Endothelial cell of umbilical vein (primary cell): ENCODE measurements around the gene ZC3H7A. TPM values are rescaled to one million over a fixed set of nuclear protein-coding genes. Genes with fewer than 3 reads are reported as not detected.

Experiments
- BruUV-seq: library from RNA; stranded (reverse); fragments of 400-500 nt; replicated peaks from 2 replicates; lab custom pipeline; 2021; lab: Mats Ljungman, UMichigan
- CTCF ChIA-PET: fragments of 300-600, 350-600 bp; sonication (Branson Sonifier 250); formaldehyde crosslinking; loops from one replicate; lab custom pipeline; 2021; ENCODE audit warnings: antibody characterized with exemption, inconsistent platforms; lab: Charles Lee
- POLR2A ChIA-PET: fragments of 300-600, 350-600 bp; sonication (Branson Sonifier 250); formaldehyde crosslinking; loops from one replicate; lab custom pipeline; 2021; ENCODE audit warnings: antibody characterized with exemption, inconsistent platforms; lab: Charles Lee
- DNase-seq: peaks from one replicate; pipeline ENCODE4 v3.0.0-alpha.2; 2011; ENCODE audit warnings: low read depth, low spot score
- FAIRE-seq: peaks from 2 replicates; lab custom pipeline; 2011; peaks lifted over from hg19 to GRCh38; lab: Jason Lieb, UNC
- H2AFZ ChIP-seq: 2 replicates; pipeline ENCODE4 v1.6.0; 2012; ENCODE audit warnings: low read depth, low read length, control low read depth, inconsistent platforms
- H3K27ac ChIP-seq: 2 replicates; pipeline ENCODE4 v1.5.1; 2011; ENCODE audit warnings: low read depth, mild to moderate bottlenecking, control low read depth, low read length, moderate library complexity; ENCODE audit not compliant: insufficient read depth
- H3K27me3 ChIP-seq, 2 experiments: 2 replicates each; pipeline versions ENCODE4 v1.6.0 to v1.6.1; 2011; ENCODE audit warnings: low read length in 2 of 2, mixed read lengths in 1 of 2; ENCODE audit not compliant: control insufficient read depth in 2 of 2, insufficient read depth in 2 of 2
- H3K36me3 ChIP-seq, 2 experiments: 2 replicates in 1 of 2; 3 replicates in 1 of 2; pipeline ENCODE4 v1.5.1; 2011; ENCODE audit warnings: low read length in 2 of 2, mild to moderate bottlenecking in 1 of 2, moderate library complexity in 1 of 2; ENCODE audit not compliant: control insufficient read depth in 2 of 2, insufficient read depth in 2 of 2; ENCODE audit errors: extremely low read depth in 1 of 2
- H3K4me1 ChIP-seq: 3 replicates; pipeline ENCODE4 v1.5.1; 2011; ENCODE audit warnings: mild to moderate bottlenecking, low read length; ENCODE audit not compliant: control insufficient read depth, insufficient read depth; ENCODE audit errors: extremely low read depth
- H3K4me2 ChIP-seq: 2 replicates; pipeline ENCODE4 v1.6.1; 2011; ENCODE audit warnings: low read length, control low read depth, mixed read lengths; ENCODE audit not compliant: insufficient read depth
- H3K4me3 ChIP-seq, 3 experiments: fragments of 200-600 bp in 1 of 3; sonication (generic), shearing (Covaris generic) in 1 of 3; replicated peaks in 1 of 3; 2 replicates each; pipeline ENCODE4 v1.5.1; 2011 to 2016; ENCODE audit warnings: control low read depth in 3 of 3, low read length in 3 of 3, mild to moderate bottlenecking in 2 of 3, inconsistent platforms in 1 of 3, low read depth in 1 of 3, moderate library complexity in 1 of 3; ENCODE audit not compliant: insufficient read depth in 1 of 3
- H3K79me2 ChIP-seq: 2 replicates; pipeline ENCODE4 v1.6.0; 2012; ENCODE audit warnings: low read length, inconsistent platforms; ENCODE audit not compliant: control insufficient read depth, insufficient read depth
- H3K9ac ChIP-seq: replicated peaks from 2 replicates; pipeline ENCODE3; 2011; ENCODE audit warnings: low read length, control low read depth; ENCODE audit not compliant: insufficient read depth; ENCODE audit errors: extremely low read depth
- H3K9me1 ChIP-seq: replicated peaks from 3 replicates; pipeline ENCODE4 v1.6.0; 2011; ENCODE audit warnings: mild to moderate bottlenecking, low read length; ENCODE audit not compliant: control insufficient read depth, insufficient read depth; ENCODE audit errors: extremely low read depth
- H3K9me3 ChIP-seq: replicated peaks from 2 replicates; pipeline ENCODE4 v1.5.1; 2012; ENCODE audit warnings: low read length, inconsistent platforms; ENCODE audit not compliant: control insufficient read depth, insufficient read depth
- H4K20me1 ChIP-seq: replicated peaks from 2 replicates; pipeline ENCODE3; 2011; ENCODE audit warnings: mild to moderate bottlenecking, low read length; ENCODE audit not compliant: control insufficient read depth, insufficient read depth; ENCODE audit errors: extremely low read depth
- EZH2 ChIP-seq: IDR thresholded peaks from 2 replicates; pipeline ENCODE4 v1.6.1; 2012; ENCODE audit warnings: borderline replicate concordance, low read depth, mild to moderate bottlenecking, moderate library complexity, low read length, inconsistent platforms; ENCODE audit not compliant: severe bottlenecking
- FOS ChIP-seq: IDR thresholded peaks from 2 replicates; pipeline ENCODE4 v1.6.1; 2011; ENCODE audit warnings: mild to moderate bottlenecking, low read length, moderate library complexity, borderline replicate concordance; ENCODE audit not compliant: insufficient read depth
- GATA2 ChIP-seq: IDR thresholded peaks from 2 replicates; pipeline ENCODE4 v1.7.0; 2011; ENCODE audit warnings: low read depth, mild to moderate bottlenecking, moderate library complexity, mixed read lengths, low read length; ENCODE audit not compliant: insufficient read length, insufficient read depth
- JUN ChIP-seq: IDR thresholded peaks from 2 replicates; pipeline ENCODE4 v1.6.1; 2011; ENCODE audit warnings: borderline replicate concordance, low read depth; ENCODE audit not compliant: insufficient read length, insufficient read depth
- MYC ChIP-seq: IDR thresholded peaks from one replicate; pipeline ENCODE4 v1.6.1; 2011; ENCODE audit warnings: mild to moderate bottlenecking, low read depth, low read length
- POLR2A ChIP-seq: IDR thresholded peaks from 2 replicates; pipeline ENCODE4 v1.6.1; 2012; ENCODE audit warnings: low read depth, mild to moderate bottlenecking, control low read depth, low read length
- POLR2AphosphoS5 ChIP-seq: IDR thresholded peaks from 2 replicates; pipeline ENCODE4 v1.6.1; 2012; ENCODE audit warnings: low read depth, mild to moderate bottlenecking, control low read depth, low read length, moderate library complexity; ENCODE audit not compliant: insufficient read depth
- dilution Hi-C: fragments of 300-500 bp; cut with MboI; formaldehyde crosslinking; loops from one replicate; pipeline ENCODE4 v1.15.0; 2019; ENCODE audit warnings: low sequenced_read_pairs; ENCODE audit not compliant: extremely low pct_ligation_motif_present
- intact Hi-C: fragments of 100-400 bp; cut with micrococcal nuclease; formaldehyde crosslinking; loops from one replicate; pipeline ENCODE4 v1.10.0; 2022
- polyA plus RNA-seq, 4 experiments: library from polyadenylated mRNA; depleted of rRNA in 3 of 4; stranded (reverse) in 3 of 4; unstranded in 1 of 4; fragments of >200 nt; gene quantifications; 2 replicates each; pipeline versions ENCODE4 v1.2.1 to v1.2.3, GENCODE V29; 2011 to 2012; ENCODE audit warnings: missing spikeins in 1 of 4
- total RNA-seq: library from RNA; stranded (reverse); gene quantifications from 2 replicates; pipeline ENCODE4 v1.2.3, GENCODE V29; 2021
- TF ChIP-seq, protein P1 (sequence below), 2 donors: IDR thresholded peaks; 1 replicate in 1 of 2; 2 replicates in 1 of 2; pipeline ENCODE4 v1.5.1; 2011; ENCODE audit warnings: low read length in 2 of 2, mild to moderate bottlenecking in 2 of 2, moderate library complexity in 2 of 2, control low read depth in 1 of 2, inconsistent platforms in 1 of 2, low read depth in 1 of 2; ENCODE audit not compliant: insufficient read depth in 1 of 2; ENCODE audit errors: extremely low read depth in 1 of 2
- TF ChIP-seq, protein P2 (sequence below): IDR thresholded peaks from 2 replicates; pipeline ENCODE4 v1.6.1; 2011; ENCODE audit not compliant: insufficient read depth, insufficient read length

The ZC3H7A gene
- total and polyA plus RNA-seq, 2 donors (not counting 3 experiments of a cell fraction or from before 2014, with no cell fraction given), result 44.1 to 78.0 TPM

DNA sequence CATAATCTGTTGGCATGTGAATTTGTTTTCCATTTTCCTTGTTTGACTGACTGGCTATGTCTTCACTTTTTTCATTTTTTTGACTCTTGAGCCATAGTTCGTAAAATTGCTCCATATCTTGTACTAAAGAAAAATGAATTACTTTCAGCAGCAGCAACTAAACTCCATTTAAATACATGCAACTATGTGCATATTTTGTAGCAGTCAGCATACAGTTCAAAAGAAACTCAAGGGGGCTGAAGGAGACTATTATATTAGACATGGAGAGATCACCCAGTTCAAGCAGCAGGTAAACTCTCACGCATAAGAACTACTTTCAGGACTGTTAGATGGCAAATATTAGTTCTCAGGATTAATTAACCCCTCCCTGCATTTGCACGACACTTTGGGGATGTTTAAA is 40.8 kb downstream of the ZC3H7A start:
- no peak overlapping the region for H2AFZ ChIP-seq
- no peak for DNase-seq
- H3K4me3 ChIP-seq, result no peak overlapping the region
- H3K4me2 ChIP-seq, result no peak overlapping the region
- no peaks in the 10 kb centered on the region for H4K20me1 ChIP-seq
- no peaks in the 10 kb centered on the region for H3K79me2 ChIP-seq
- ChIA-PET CTCF (no interaction called here), POLR2A (no interaction called here)
- no peaks in the 10 kb centered on the region for H3K27me3 ChIP-seq
- intact Hi-C loops (no loop called here), dilution Hi-C loops (no loop called here)
- peaks cover 37 to 42% of the 10 kb centered on the region in 2 experiments for H3K36me3 ChIP-seq
- TF ChIP-seq EZH2 (no peak), JUN (no peak), POLR2AphosphoS5 (no peak)
- TF ChIP-seq, protein P1, sequence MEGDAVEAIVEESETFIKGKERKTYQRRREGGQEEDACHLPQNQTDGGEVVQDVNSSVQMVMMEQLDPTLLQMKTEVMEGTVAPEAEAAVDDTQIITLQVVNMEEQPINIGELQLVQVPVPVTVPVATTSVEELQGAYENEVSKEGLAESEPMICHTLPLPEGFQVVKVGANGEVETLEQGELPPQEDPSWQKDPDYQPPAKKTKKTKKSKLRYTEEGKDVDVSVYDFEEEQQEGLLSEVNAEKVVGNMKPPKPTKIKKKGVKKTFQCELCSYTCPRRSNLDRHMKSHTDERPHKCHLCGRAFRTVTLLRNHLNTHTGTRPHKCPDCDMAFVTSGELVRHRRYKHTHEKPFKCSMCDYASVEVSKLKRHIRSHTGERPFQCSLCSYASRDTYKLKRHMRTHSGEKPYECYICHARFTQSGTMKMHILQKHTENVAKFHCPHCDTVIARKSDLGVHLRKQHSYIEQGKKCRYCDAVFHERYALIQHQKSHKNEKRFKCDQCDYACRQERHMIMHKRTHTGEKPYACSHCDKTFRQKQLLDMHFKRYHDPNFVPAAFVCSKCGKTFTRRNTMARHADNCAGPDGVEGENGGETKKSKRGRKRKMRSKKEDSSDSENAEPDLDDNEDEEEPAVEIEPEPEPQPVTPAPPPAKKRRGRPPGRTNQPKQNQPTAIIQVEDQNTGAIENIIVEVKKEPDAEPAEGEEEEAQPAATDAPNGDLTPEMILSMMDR (IDR thresholded peaks at IDR 0.05; ENCODE audit: extremely low read depth in 1 of 2, insufficient read depth in 1 of 2, low read depth in 1 of 2, low read length in 2 of 2), result no peak
- H3K9me3 ChIP-seq, result no peaks in the 10 kb centered on the region
- no peak overlapping the region for H3K27ac ChIP-seq
- H3K4me1 ChIP-seq, result peaks cover 9% of the 10 kb centered on the region
- BruUV-seq, result no TSS peak
- FAIRE-seq, result no peak
- no peak overlapping the region for H3K9ac ChIP-seq
- no peaks in the 10 kb centered on the region for H3K9me1 ChIP-seq

DNA sequence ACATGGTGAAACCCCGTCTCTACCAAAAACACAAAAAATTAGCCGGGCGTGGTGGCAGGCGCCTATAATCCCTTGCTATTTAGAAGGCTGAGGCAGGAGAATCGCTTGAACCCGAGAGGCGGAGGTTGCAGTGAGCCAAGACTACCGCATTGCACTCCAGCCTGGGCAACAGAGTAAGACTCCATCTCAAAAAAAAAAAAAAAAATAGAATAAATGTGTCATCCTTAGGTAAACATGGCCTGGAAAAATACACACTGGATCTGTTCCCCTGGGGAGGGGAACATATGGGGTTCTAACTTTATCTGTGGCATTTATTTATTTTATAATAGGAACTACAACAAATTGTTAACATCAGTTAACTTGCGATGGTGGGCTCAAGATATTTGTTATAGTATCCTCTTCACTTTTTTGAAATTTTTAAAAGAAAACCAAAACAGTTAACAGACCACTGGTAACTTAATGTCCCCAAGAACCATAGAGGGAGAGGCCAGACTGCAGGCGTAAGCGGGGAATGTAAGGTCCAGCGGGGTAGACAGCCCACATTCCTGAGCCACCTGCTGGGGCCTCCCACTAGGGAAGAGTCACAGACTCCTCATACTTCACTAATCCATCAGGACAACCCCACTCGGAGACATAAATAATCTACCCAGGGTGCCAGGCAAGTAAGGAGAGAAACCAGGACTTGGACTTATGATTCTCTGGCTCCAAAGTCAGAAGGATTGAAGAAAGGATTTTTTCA is 41.9 kb downstream of the ZC3H7A start:
- Histone ChIP-seq H3K4me2 (no peak overlapping the region), H3K9ac (no peak overlapping the region), H3K9me1 (no peaks in the 10 kb centered on the region), H3K27ac (no peak overlapping the region), H4K20me1 (no peaks in the 10 kb centered on the region), H3K4me1 (peaks cover 9% of the 10 kb centered on the region), H2AFZ (no peak overlapping the region), H3K79me2 (no peaks in the 10 kb centered on the region), H3K27me3 (no peaks in the 10 kb centered on the region), H3K36me3 (peaks cover 39 to 43% of the 10 kb centered on the region in 2 experiments), H3K9me3 (no peaks in the 10 kb centered on the region), H3K4me3 (no peak overlapping the region)
- ChIA-PET POLR2A (no interaction called here), CTCF (no interaction called here)
- no peak for TF ChIP-seq EZH2
- TF ChIP-seq GATA2, result no peak
- TF ChIP-seq POLR2A, result no peak
- no peak for TF ChIP-seq FOS
- TF ChIP-seq JUN, result no peak
- TF ChIP-seq, protein P2, sequence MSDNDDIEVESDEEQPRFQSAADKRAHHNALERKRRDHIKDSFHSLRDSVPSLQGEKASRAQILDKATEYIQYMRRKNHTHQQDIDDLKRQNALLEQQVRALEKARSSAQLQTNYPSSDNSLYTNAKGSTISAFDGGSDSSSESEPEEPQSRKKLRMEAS, result no peak
- TF ChIP-seq MYC, result no peak
- TF ChIP-seq, protein P1 (IDR thresholded peaks at IDR 0.05; ENCODE audit: extremely low read depth in 1 of 2, insufficient read depth in 1 of 2, low read depth in 1 of 2, low read length in 2 of 2), result no peak
- no peak for TF ChIP-seq POLR2AphosphoS5
- DNase-seq (no peak), FAIRE-seq (no peak)
- BruUV-seq, result no TSS peak
- dilution Hi-C loops, result no loop called here
- intact Hi-C loops, result no loop called here
